Pancreas (tissue), 10 donors: ENCODE measurements around the gene TPP1. TPM values are rescaled to one million over a fixed set of nuclear protein-coding genes. Genes with fewer than 3 reads are reported as not detected.

ENCODE experiments used
- ATAC-seq, 4 donors: fragments of 200-7000 bp; cut with Tn5 transposase; one replicate each; pipeline versions ENCODE4 v1.8.0 to v1.9.1; 2020; ENCODE audit warnings: mild to moderate bottlenecking in 4 of 4, moderate library complexity in 4 of 4
- DNase-seq, 6 donors: peaks; one replicate each; pipeline ENCODE4 v3.0.0-alpha.2; 2020
- FAIRE-seq: peaks from 2 replicates; lab custom pipeline; 2012; peaks lifted over from hg19 to GRCh38; lab: Jason Lieb, UNC
- H3K27ac ChIP-seq, 4 donors: fragments of 200-600 bp; sonication (generic); 1 replicate in 3 of 4; 2 replicates in 1 of 4; pipeline versions ENCODE4 v1.5.0 to v1.8.0; 2020
- H3K27me3 ChIP-seq, 4 donors: fragments of 200-600 bp; one replicate each; pipeline ENCODE4 v1.8.0; 2021
- H3K36me3 ChIP-seq, 3 donors: fragments of 200-600 bp; sonication (generic) in 1 of 3; one replicate each; pipeline versions ENCODE4 v1.5.0 to v1.8.0; 2020 to 2021
- H3K4me1 ChIP-seq, 3 donors: fragments of 200-600 bp; one replicate each; pipeline ENCODE4 v1.8.0; 2021
- H3K4me3 ChIP-seq, 4 donors: fragments of 200-600 bp; sonication (generic) in 2 of 4; one replicate each; pipeline versions ENCODE4 v1.5.0 to v1.8.0; 2020 to 2021
- H3K9me3 ChIP-seq, 4 donors: fragments of 200-600 bp; one replicate each; pipeline ENCODE4 v1.8.0; 2021
- CTCF ChIP-seq, 4 donors: fragments of 200-600 bp; sonication (generic) in 3 of 4; IDR thresholded peaks; one replicate each; pipeline versions ENCODE4 v1.5.0 to v1.8.0; 2021; ENCODE audit warnings: antibody characterized with exemption in 4 of 4
- WGBS, 2 donors: extraction: QIAGEN DNeasy Blood & Tissue Kit; methylation state at CpG; one replicate each; pipeline ENCODE4 v1.1.7; 2013; 5-methylcytosine and 5-hydroxymethylcytosine counted together
- intact Hi-C, 3 donors: fragments of 100-400 bp; cut with DNase I; formaldehyde crosslinking; loops; one replicate each; pipeline versions ENCODE4 v1.11.1 to v1.14.2; 2022
- polyA plus RNA-seq, 2 donors: library from polyadenylated mRNA; stranded (reverse); fragments of 200-250 nt; gene quantifications; one replicate each; pipeline ENCODE4 v1.2.3, GENCODE V29; 2013
- total RNA-seq, 6 donors: library from RNA; stranded (reverse); fragmentation: NEBNext Ultra II Directional in 4 of 6; extraction: Animal tissue kit (Norgen Biotek cat#: 25700) in 4 of 6; gene quantifications; one replicate each; pipeline versions ENCODE4 v1.2.1 to v1.2.4, GENCODE V29; 2021 to 2023
- donor health status: healthy with polysubstance abuse.
- donor health status: DM: no; HTN: no; CAD: no; lungs with moderate emphysema.
- donor health status: DM: no; HTN: no; CAD: no.
- donor health status: control.
- donor health status: control.
- donor health status: Bipolar disorder and iron deficiency.
- donor health status: DM: yes; HTN: yes; CAD: no.
- donor health status: DM: no; HTN: no; CAD: no.
- donor health status: DM: no; HTN: no; CAD: no.
- donor health status: DM: yes; HTN: yes; CAD: no.

Gene TPP1
- total and polyA plus RNA-seq, 8 donors: 19.6 to 88.6 (median 24.6) TPM

GRCh38 chr11:6565988-6566703, 53.1 kb downstream of the TPP1 start:
- no peak for TF ChIP-seq CTCF (IDR thresholded peaks at IDR 0.05)
- H3K36me3 ChIP-seq: no peaks in the 10 kb centered on the region
- no peak for DNase-seq
- intact Hi-C loops: no loop called here
- H3K9me3 ChIP-seq: no peaks in the 10 kb centered on the region
- WGBS, 2 donors: 85% methylated on average over 5 of the region's 5 CpGs
- no peaks in the 10 kb centered on the region for H3K27me3 ChIP-seq
- H3K4me1 ChIP-seq: peaks cover 0 to 4% (median 0%) of the 10 kb centered on the region in 3 donors
- no peak for FAIRE-seq
- no peak overlapping the region for H3K4me3 ChIP-seq
- no peak for ATAC-seq
- no peak overlapping the region for H3K27ac ChIP-seq

GRCh38 chr11:6565325-6565724, 53.9 kb downstream of the TPP1 start:
- ATAC-seq: no peak
- FAIRE-seq: no peak

GRCh38 chr11:6563667-6564066, 55.6 kb downstream of the TPP1 start:
- Histone ChIP-seq H3K4me3 (no peak overlapping the region), H3K27ac (no peak overlapping the region), H3K4me1 (peaks cover 0 to under 1% (median 0%) of the 10 kb centered on the region in 3 donors), H3K9me3 (no peaks in the 10 kb centered on the region), H3K27me3 (no peaks in the 10 kb centered on the region), H3K36me3 (no peaks in the 10 kb centered on the region)
- FAIRE-seq (no peak), DNase-seq (peak in 1 of 6 donors; percentile 43), ATAC-seq (no peak)
- no peak for TF ChIP-seq CTCF (IDR thresholded peaks at IDR 0.05)
- 91 to 92% methylated on average over 10 of the region's 10 CpGs for WGBS, 2 donors
- intact Hi-C loops: no loop called here

More at GRCh38 chr11:6565325-6565724, 53.9 kb downstream of the TPP1 start:
- H3K4me3 ChIP-seq: no peak overlapping the region
- TF ChIP-seq CTCF (IDR thresholded peaks at IDR 0.05): no peak
- WGBS, 2 donors: 54 to 77% methylated on average over 2 of the region's 2 CpGs
- H3K27ac ChIP-seq: no peak overlapping the region
- intact Hi-C loops: no loop called here
- no peaks in the 10 kb centered on the region for H3K9me3 ChIP-seq
- H3K4me1 ChIP-seq: peaks cover 0 to 4% (median 0%) of the 10 kb centered on the region in 3 donors
- no peaks in the 10 kb centered on the region for H3K27me3 ChIP-seq
- no peak for DNase-seq
- no peaks in the 10 kb centered on the region for H3K36me3 ChIP-seq

- Histone ChIP-seq H3K9me3 (no peaks in the 10 kb centered on the region), H3K27ac (no peak overlapping the region), H3K4me1 (no peaks in the 10 kb centered on the region), H3K36me3 (no peaks in the 10 kb centered on the region), H3K27me3 (no peaks in the 10 kb centered on the region), H3K4me3 (no peak overlapping the region)
- DNase-seq (no peak), ATAC-seq (no peak), FAIRE-seq (no peak)
- TF ChIP-seq CTCF (IDR thresholded peaks at IDR 0.05): no peak
- WGBS, 2 donors: 92 to 93% methylated on average over 4 of the region's 4 CpGs
- intact Hi-C loops: no loop called here
These were observed 56.1 kb downstream of the TPP1 start for GRCh38 chr11:6563121-6563619.

Other genes with a start within 250 kb of the TPP1 start
- 10 to 100 TPM; 19.4 to 32.3 (median 28.4) TPM for gene SMPD1, start 228.9 kb downstream of the TPP1 start, total RNA-seq
- 10 to 100 TPM; 30.6 to 62.0 TPM for gene SMPD1, start 228.9 kb downstream of the TPP1 start, polyA plus RNA-seq
- 10 to 100 TPM; 11.4 to 23.0 (median 13.9) TPM for gene APBB1, start 200.3 kb downstream of the TPP1 start, total RNA-seq
- 10 to 100 TPM; 22.7 to 69.3 TPM for gene APBB1, start 200.3 kb downstream of the TPP1 start, polyA plus RNA-seq
- 1 to 10 TPM in 5 of 6 donors, under 1 TPM in 1; 0.91 to 4.1 (median 1.8) TPM for gene HPX, start 178.4 kb downstream of the TPP1 start, total RNA-seq
- 1 to 10 TPM; 4.2 to 5.2 TPM for gene HPX, start 178.4 kb downstream of the TPP1 start, polyA plus RNA-seq
- 10 to 100 TPM in 1 of 6 donors, 1 to 10 TPM in 5; 5.2 to 13.7 (median 6.8) TPM for gene TRIM3, start 145.5 kb downstream of the TPP1 start, total RNA-seq
- gene TRIM3, start 145.5 kb downstream of the TPP1 start, polyA plus RNA-seq: 10 to 100 TPM; 16.5 to 30.8 TPM
- 10 to 100 TPM; 30.5 to 44.9 (median 35.0) TPM for gene ARFIP2, start 138.1 kb downstream of the TPP1 start, total RNA-seq
- 10 to 100 TPM; 53.7 to 92.0 TPM for gene ARFIP2, start 138.1 kb downstream of the TPP1 start, polyA plus RNA-seq
- gene TIMM10B, start 137.9 kb downstream of the TPP1 start, total RNA-seq: 10 to 100 TPM; 11.8 to 20.9 (median 16.1) TPM
- 10 to 100 TPM in 1 of 2 donors, 1 to 10 TPM in 1; 8.2 to 19.4 TPM for gene TIMM10B, start 137.9 kb downstream of the TPP1 start, polyA plus RNA-seq
- gene DNHD1, start 122.1 kb downstream of the TPP1 start, total RNA-seq: 1 to 10 TPM; 1.9 to 4.3 (median 3.2) TPM
- 10 to 100 TPM in 1 of 2 donors, 1 to 10 TPM in 1; 9.5 to 11.2 TPM for gene DNHD1, start 122.1 kb downstream of the TPP1 start, polyA plus RNA-seq
- gene RRP8, start 15.8 kb downstream of the TPP1 start, total RNA-seq: 10 to 100 TPM in 2 of 6 donors, 1 to 10 TPM in 4; 6.3 to 15.0 (median 8.7) TPM
- 10 to 100 TPM; 16.6 to 25.0 TPM for gene RRP8, start 15.8 kb downstream of the TPP1 start, polyA plus RNA-seq
- 10 to 100 TPM; 47.9 to 90.0 (median 67.4) TPM for gene ILK, start 15.6 kb downstream of the TPP1 start, total RNA-seq
- 100 to 1,000 TPM in 1 of 2 donors, 10 to 100 TPM in 1; 98.5 to 137 TPM for gene ILK, start 15.6 kb downstream of the TPP1 start, polyA plus RNA-seq
- gene TAF10, start 7.2 kb downstream of the TPP1 start, total RNA-seq: 10 to 100 TPM; 53.5 to 96.7 (median 75.6) TPM
- 100 to 1,000 TPM; 116 TPM for gene TAF10, start 7.2 kb downstream of the TPP1 start, polyA plus RNA-seq
- gene DCHS1, start 36.4 kb upstream of the TPP1 start, total RNA-seq: 1 to 10 TPM; 2.3 to 4.1 (median 3.3) TPM
- gene DCHS1, start 36.4 kb upstream of the TPP1 start, polyA plus RNA-seq: 1 to 10 TPM; 4.0 to 4.8 TPM
- 10 to 100 TPM; 10.6 to 24.5 (median 19.8) TPM for gene MRPL17, start 63.9 kb upstream of the TPP1 start, total RNA-seq
- 10 to 100 TPM; 33.6 to 33.8 TPM for gene MRPL17, start 63.9 kb upstream of the TPP1 start, polyA plus RNA-seq
- under 1 TPM in 5 of 6 donors, not detected in 1; 0.08 to 0.17 (median 0.12) TPM for gene OR2AG2, start 152.6 kb upstream of the TPP1 start, total RNA-seq
- not detected for gene OR2AG2, start 152.6 kb upstream of the TPP1 start, polyA plus RNA-seq
- gene OR2AG1, start 163.6 kb upstream of the TPP1 start, total RNA-seq: not detected
- gene OR2AG1, start 163.6 kb upstream of the TPP1 start, polyA plus RNA-seq: not detected
- gene OR6A2, start 180.3 kb upstream of the TPP1 start, total RNA-seq: under 1 TPM; 0.06 to 0.39 (median 0.16) TPM
- not detected for gene OR6A2, start 180.3 kb upstream of the TPP1 start, polyA plus RNA-seq
- gene OR10A5, start 226.3 kb upstream of the TPP1 start, total RNA-seq: not detected
- not detected for gene OR10A5, start 226.3 kb upstream of the TPP1 start, polyA plus RNA-seq
- gene OR10A2, start 243.6 kb upstream of the TPP1 start, total RNA-seq: not detected
- gene OR10A2, start 243.6 kb upstream of the TPP1 start, polyA plus RNA-seq: not detected